Fibroblast of skin of abdomen (primary cell): ENCODE measurements around the gene RLF.

ENCODE experiments used
- DNase-seq: peaks from one replicate; pipeline ENCODE4 v3.0.0-alpha.2; 2013

Gene RLF

GRCh38 chr1:40243351-40243750 is 82.2 kb downstream of the RLF start:
- DNase-seq: no peak

- no peak for DNase-seq
These were observed 83.1 kb downstream of the RLF start for GRCh38 chr1:40244138-40244744.

- no peak for DNase-seq
These were observed 84.5 kb downstream of the RLF start for GRCh38 chr1:40245686-40246085.

GRCh38 chr1:40247655-40248054 is 86.5 kb downstream of the RLF start, which contains the start of gene TMCO2:
Gene TMCO2, plus strand, starts transcription at chr1:40247937. Its CDS starts 57 bp downstream, at chr1:40247994.
- no peak for DNase-seq

GRCh38 chr1:40248412-40248811 is 87.2 kb downstream of the RLF start:
- DNase-seq: no peak

- no peak for DNase-seq
These were observed 90.3 kb downstream of the RLF start for GRCh38 chr1:40251456-40251855.

- DNase-seq: peak; percentile 43
These were observed 91.4 kb downstream of the RLF start for GRCh38 chr1:40252601-40253000.

- DNase-seq: no peak
These were observed 94.0 kb downstream of the RLF start for GRCh38 chr1:40255231-40255630.

- DNase-seq: no peak
These were observed 95.4 kb downstream of the RLF start for GRCh38 chr1:40256401-40257084.

GRCh38 chr1:40257313-40257687 is 96.1 kb downstream of the RLF start:
- no peak for DNase-seq

GRCh38 chr1:40257688-40258444 is 96.7 kb downstream of the RLF start, which contains the start of gene ZMPSTE24:
Gene ZMPSTE24, plus strand, starts transcription at chr1:40258236. Its CDS starts 36 bp downstream, at chr1:40258272.
- DNase-seq: peak; percentile 98

- DNase-seq: no peak
These were observed 97.2 kb downstream of the RLF start for GRCh38 chr1:40258445-40258769.

- no peak for DNase-seq
These were observed 103.2 kb downstream of the RLF start for GRCh38 chr1:40264354-40264781.

GRCh38 chr1:40265298-40265697 is 104.1 kb downstream of the RLF start:
- no peak for DNase-seq

- no peak for DNase-seq
These were observed 104.7 kb downstream of the RLF start for GRCh38 chr1:40265919-40266318.

- DNase-seq: no peak
These were observed 105.8 kb downstream of the RLF start for GRCh38 chr1:40266786-40267535.

GRCh38 chr1:40267767-40268187 is 106.6 kb downstream of the RLF start:
- peak; percentile 91 for DNase-seq

GRCh38 chr1:40268211-40268610 is 107.0 kb downstream of the RLF start:
- DNase-seq: no peak

GRCh38 chr1:40270152-40270834 is 109.1 kb downstream of the RLF start:
- peak; percentile 32 for DNase-seq

- DNase-seq: no peak
These were observed 111.5 kb downstream of the RLF start for GRCh38 chr1:40272653-40273213.

- DNase-seq: no peak
These were observed 112.5 kb downstream of the RLF start for GRCh38 chr1:40273547-40274166.
